OCI-LY1 (cell line): ENCODE data around the gene CHST3.

Experiments used
- EZH2 ChIP-seq: fragments of 200-600 bp; sonication (generic), shearing (Covaris generic); IDR thresholded peaks from 2 replicates; pipeline ENCODE4 v1.8.0; 2017; ENCODE audit warnings: borderline replicate concordance, mixed run types, mild to moderate bottlenecking, antibody characterized with exemption, low read length, moderate library complexity, mixed read lengths
- TF ChIP-seq, protein P1 (sequence below): fragments of 200-600 bp; sonication (generic), shearing (Covaris generic); IDR thresholded peaks from 2 replicates; pipeline ENCODE4 v1.5.1; 2017; ENCODE audit warnings: mild to moderate bottlenecking, antibody characterized with exemption, low read length, moderate library complexity, mixed read lengths

DNA sequence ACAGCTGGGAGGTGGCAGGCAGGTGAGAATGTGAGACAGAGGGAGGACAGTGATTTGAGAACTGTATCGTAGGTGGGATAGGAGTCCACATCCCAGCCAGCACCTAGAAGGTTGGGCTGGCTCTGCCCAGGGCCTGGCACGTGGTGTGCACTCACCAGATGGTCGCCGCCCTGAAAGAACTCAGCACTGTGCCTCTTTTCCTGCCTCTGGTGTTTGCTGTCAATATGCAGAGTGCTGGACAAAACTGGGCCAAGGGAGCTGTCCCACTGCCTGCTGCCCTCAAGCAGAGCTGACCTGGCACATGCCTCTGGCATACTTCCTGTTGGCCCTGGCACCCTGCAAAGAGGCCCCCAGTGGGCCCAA, 36.8 kb downstream of the CHST3 start:
- TF ChIP-seq, protein P1, sequence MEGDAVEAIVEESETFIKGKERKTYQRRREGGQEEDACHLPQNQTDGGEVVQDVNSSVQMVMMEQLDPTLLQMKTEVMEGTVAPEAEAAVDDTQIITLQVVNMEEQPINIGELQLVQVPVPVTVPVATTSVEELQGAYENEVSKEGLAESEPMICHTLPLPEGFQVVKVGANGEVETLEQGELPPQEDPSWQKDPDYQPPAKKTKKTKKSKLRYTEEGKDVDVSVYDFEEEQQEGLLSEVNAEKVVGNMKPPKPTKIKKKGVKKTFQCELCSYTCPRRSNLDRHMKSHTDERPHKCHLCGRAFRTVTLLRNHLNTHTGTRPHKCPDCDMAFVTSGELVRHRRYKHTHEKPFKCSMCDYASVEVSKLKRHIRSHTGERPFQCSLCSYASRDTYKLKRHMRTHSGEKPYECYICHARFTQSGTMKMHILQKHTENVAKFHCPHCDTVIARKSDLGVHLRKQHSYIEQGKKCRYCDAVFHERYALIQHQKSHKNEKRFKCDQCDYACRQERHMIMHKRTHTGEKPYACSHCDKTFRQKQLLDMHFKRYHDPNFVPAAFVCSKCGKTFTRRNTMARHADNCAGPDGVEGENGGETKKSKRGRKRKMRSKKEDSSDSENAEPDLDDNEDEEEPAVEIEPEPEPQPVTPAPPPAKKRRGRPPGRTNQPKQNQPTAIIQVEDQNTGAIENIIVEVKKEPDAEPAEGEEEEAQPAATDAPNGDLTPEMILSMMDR: no peak
- TF ChIP-seq EZH2: no peak
